GM18867 (cell line): Measurements from ENCODE around the gene GALNT18.

Source experiments
- ATAC-seq: cut with Tn5 transposase; IDR thresholded peaks from one replicate; pipeline ENCODE4 v1.9.1; 2021; ENCODE audit warnings: mild to moderate bottlenecking, moderate library complexity; ENCODE audit not compliant: unreplicated experiment

GALNT18 gene

DNA sequence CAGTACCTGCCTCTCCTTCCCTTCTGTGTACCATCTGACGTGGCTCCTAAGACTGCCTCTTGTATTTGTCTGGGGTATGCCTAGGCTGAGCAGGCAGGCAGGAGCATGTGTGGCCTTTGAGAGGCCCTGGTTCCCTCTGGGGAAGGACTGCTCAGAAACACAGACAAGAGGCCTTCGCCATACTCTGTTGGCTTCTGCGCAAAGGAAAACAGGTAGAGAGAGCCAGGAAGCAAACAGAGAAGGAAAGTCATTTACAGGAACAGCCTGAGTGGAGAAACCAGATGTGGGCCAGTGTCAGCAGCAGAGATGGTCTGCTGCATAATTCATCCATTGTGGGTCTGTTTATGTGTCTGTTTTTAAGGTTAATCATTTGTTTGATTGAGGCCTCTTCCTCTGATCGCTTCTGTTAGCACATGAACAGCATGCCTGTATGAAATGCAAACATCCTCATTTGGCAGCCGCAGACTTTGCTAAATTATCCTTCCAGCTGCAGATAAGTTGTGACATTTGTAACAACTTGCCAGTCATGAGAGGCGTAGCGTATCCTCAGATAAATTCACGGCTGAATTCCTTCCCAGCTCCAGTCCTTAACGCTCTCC is 119.4 kb downstream of the GALNT18 start:
- ATAC-seq, result no peak

DNA sequence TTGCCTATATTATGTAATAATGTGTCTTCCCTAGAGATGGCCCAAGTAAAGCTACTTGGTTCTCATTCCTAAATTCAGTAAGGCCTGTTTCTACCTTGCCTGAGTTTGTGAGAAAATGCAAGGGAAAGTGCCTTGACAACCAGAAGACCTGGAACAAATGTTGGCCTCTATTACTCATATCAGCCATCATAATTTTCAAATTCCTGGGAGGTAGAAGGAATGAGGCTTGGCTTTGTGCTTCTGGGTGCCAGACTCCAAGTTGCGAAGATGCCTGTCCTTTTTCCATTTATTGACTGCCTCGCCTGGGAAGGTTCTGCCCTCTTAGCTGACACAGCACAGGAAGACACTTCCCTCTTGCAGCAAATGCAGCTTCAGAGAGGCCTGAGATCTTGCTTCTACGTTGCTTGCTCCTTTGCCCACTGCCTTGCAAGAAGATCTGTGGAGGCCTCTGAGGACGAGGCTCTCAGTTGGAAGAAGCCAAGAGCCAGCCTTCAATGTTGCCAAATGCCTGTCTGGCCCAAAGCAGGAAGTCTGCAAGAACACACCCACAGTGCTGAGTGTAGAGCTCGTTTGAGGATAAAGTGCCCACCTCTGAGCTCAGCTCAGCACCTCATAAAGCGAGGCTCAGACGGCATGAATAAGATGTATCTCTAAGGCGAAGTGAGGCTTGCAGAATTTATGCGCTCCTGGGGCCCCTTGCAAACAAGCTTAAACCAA is 120.1 kb downstream of the GALNT18 start:
- ATAC-seq, result no peak

DNA sequence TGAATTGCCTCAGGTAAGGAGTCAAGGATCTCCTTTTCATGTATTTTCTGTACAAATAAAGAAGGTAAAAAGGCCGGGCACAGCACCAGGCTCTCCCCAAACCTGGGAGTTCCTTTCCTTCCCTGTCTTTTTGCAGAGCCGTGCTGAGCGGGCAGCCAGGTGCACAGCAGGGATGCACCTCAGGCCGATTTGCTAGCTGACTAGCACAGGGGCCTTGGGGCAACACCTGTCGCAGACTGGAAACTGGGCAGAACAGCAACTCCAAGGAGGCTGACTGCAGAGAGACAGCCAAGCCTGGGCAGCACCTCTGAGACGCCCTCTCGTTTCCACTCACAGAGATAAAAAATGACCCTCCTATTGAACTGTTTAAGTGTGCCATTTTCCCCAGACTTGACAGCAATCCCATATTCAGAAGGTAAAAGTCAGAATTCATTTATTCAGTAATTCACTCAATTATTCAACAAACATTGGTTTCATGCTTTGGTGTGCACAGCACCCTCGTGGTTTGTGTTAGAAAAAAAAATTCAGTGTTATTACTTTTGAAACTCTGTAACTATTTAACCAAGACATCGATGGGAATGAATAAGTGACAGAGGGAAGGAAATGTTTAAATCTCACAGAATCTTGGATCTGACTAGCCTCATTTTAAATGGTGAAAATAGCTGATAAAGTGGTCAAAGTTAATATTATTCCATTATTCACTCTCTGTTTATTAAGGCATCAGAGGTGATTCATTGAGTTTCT is 120.9 kb downstream of the GALNT18 start:
- ATAC-seq, result no peak

DNA sequence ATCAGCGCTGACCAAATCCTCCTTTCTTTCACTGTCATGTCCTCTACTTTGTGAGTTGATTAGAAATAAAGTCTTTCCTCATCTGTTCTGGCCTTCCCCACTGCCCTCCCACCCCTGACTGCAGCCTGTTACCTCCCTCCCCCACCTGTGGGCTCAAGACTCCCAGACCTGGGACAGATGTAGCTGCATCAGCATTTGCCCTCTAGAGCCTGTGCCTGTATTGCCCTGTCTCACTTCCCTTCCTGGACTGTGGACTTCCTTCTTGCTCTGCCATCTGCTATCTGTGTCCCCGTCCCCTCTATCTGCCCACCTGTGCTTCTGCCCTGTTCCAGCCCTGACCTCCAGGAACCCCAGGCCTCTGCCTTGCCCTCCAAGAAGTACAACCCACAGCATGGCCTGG is 122.5 kb downstream of the GALNT18 start:
- ATAC-seq, result no peak

DNA sequence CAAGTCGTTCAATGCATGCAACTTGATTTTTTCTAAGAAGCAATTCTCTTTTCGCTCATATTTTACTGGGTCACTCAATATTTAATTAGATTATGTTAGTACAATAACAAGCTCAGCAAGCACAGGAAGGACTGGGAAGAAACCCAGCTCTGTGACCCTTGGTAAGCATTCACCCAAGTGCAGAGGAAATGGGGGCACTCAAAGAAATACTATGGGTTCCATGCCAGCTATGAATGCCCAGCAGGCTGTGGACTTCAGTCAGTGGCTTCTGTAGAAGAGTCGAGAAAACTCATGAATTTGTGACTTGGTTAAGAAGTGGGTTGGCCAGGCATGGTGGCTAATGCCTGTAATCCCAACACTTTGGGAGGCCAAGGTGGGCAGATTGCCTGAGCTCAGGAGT is 123.6 kb downstream of the GALNT18 start:
- ATAC-seq, result no peak

DNA sequence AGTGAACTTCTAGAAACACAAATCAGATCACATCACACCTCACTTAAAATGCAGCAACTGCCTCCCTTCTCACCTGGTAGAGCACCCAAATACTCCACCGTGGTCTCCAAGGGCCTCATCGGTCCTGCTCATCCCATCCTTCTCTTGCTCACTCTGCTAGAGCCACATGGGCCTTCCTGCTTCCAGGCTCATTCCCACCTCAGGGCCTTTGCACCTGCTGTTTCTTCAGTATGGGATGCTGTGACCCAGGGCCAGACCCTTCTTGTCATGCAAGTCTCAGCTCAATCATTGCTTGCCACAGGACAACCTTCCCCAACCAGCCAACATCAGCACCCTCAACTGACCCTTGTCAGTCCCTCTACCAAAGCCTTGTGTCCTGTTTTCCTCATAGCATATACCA is 124.9 kb downstream of the GALNT18 start:
- ATAC-seq, result no peak

DNA sequence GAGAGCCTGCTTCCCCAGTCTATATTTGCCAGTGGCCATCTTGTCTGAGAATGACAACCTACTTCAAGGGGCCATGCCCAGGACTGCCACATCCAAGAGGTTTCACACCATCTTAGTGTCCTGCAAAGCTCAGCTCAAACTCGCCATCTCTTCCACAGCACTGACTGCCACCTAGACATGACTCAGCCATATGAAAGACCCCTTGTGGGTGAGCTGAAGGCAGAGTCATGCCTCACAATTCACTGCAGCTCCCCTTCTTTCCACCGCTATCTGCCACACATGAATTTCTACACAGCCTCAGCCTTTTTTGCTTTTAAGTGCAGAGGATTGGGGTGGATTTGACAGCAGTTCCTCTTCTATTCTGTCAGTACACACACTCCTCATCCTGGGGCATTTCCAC is 127.5 kb downstream of the GALNT18 start:
- ATAC-seq, result no peak

DNA sequence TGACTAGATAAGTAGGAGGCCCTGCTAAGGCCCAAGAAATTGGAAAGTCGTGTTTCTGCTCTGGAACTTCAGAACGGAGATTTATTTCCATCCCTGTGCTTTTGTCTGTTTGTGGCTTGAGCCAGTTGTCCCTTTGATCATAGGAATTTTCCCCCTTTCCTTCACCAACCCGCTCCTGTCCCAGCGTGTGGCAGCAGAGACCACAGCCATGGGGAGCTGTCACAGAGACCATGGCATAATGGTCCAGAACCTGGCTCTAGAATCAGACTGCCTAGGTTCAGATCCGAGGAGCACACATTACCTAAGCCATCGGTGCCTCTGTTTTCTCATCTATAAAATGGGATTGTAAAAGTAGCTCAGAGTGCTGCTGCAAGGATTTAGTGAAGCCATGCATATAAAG is 128.1 kb downstream of the GALNT18 start:
- ATAC-seq, result no peak

DNA sequence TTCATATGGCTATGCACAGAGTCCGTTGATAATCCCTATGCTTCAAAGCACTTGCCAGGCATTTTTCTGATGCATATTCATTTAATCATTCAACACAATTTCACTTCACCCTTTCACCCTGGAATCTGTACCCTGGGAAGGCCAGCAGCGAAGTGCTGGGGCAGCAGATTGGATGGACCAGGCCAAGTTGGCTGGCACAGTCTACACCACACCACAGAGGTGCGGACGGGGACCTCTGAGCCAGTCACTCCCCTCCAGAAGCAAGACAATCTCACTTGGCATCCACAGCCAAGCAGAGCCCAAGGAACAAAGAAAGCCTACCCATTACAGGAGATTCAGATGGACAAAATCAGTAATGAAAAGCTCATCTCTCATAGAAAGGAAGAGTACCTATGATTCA is 130.2 kb downstream of the GALNT18 start:
- ATAC-seq, result no peak

DNA sequence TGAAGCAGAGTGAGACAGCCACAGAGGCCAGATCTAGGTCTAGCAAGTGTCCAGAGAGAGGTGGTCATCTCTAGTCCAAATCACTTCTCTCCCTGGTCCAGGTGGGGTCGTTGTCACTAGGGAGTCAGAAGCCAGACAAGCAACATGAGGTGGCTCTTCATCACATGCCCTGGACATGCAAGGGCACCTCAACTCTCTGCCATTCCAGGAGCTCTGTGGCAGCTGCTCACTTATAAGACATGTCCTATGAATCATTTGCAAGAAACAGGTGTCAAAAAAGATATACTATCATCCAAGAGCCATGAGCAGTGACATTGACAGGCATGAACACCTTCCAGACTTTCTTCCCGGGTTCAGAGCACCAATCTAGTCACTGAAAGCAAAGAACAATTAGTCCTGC is 130.8 kb downstream of the GALNT18 start:
- no peak for ATAC-seq

DNA sequence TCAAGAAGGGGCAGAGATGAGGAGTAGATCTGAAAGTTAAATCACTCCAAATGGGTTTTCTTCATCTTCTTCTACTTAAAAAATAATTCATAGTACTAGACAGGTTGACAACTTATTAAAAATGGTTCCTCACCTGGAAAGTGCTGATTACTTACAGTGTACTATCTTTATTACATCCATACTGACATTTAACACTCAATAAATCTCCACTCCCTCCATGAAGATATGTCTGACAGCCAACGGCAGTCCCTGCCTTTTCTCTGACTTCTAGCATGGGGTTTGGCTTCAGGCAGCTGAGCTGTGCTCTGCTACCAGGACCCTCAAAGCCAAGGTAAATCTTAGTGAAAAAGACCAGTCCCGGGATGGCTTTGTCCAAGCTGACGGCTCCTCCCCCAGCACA is 135.4 kb downstream of the GALNT18 start:
- no peak for ATAC-seq

DNA sequence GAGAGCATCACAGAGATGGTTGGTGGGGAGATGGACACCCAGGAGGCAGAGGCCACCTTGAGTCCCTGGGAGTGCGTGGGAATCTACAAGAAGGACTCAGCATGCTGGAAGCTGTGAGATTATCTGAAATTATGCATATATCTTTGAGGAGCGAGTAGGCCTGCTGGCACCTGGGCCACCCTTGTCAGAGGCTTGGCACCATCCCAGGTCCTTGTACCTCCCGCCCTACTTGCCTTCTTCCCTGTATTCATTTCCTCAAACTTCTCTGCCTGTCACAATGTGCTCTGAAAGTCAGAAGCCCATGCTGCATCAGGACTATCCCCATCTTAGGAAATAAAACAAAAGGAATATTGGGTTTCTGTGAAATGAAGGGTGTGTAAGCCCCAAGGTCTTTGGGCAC is 135.8 kb downstream of the GALNT18 start:
- no peak for ATAC-seq

DNA sequence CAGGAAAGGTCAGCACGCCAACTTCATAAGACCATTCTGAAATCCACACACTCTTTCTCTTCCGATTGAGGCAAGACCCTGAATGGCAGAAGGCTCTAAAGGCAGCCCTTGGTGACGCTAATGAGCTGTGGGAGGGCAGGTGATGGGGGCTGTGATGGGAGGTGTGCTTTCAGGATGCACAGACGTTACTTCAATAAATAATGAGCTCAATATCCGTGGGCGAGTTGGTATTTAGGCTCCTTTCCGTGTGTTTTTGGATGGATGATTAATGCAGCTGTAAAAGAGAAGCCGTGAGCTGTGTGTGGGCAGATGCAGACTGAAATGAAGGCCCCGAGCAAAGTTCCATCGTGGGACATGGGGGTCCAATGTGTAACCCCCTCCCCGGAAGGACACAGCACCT is 138.2 kb downstream of the GALNT18 start:
- no peak for ATAC-seq

DNA sequence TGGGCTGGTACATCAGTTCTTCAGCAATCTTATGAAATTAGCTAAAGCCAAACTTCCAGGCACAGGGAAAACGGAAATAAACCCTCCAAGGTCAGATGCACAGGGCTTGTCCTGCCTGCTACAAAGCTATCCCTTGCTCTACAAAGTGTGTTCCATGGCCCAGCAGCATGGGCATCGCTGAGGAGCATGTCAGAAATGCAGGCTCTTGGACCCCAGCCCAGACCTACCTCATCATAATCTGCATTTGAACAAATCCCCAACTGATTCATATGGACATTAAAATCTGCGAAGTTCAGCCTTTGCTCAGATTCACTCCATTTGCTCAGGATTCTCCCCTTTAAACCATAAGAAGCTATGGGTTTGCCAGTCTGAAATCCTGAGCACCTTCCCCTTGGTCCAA is 139.1 kb downstream of the GALNT18 start:
- ATAC-seq, result no peak

DNA sequence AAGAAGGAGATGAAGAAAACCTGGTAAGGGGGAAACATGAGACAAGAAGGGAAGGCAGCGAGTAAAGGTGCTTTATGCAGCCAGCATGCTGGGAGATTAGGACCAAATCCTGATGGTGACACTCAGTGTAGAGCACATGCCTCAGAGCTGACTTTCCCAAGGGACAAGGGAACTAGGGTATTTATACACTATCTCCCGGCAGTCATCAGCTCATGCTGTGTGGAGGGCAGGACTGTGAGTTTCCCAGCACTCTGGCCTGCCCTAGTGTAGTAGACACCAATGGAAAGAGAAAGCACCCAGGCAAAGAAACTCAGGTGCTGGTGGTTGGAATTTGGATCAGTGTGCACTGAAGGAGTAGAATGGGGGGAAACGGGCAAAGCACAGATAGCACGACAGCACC is 140.4 kb downstream of the GALNT18 start:
- ATAC-seq, result no peak

DNA sequence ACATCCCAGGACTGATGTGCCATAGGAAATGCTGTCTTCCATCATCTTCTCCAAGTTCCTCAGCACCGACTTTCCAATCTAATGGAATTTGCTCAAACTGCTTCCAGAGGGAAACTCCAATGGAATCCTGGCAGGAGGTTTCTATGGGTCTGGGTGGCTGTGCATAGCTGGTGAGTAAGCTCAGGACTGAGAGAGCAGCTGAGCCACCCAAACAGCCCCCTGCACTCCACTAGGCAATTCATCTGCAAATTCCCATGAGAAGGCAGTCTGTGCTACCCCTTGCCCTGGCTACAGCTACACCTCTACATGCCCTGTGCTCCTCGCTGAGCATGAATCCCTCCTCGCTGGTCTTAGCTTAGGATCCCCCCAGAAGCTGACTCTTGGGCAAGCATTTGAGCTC is 140.8 kb downstream of the GALNT18 start:
- no peak for ATAC-seq

DNA sequence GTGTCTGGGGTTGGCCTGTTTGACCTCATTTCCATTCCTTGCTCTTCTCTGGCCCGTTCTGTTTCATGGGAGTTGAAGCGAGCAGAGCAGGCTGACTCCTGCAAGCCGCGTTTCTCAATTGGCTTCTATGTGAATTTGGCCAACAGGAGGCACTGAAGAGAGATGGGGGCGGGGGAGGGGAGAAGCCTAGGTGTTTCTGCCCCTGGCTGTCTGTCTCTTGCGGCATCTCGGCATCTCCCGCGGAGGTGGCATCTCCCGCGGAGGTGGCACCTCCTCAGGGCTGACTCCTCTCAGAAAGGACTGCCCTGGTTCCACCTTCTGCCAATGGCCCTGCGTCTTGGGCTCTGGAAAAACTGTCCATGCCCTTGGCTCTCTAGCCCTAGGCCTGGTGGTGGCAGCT is 143.1 kb downstream of the GALNT18 start:
- ATAC-seq, result no peak

DNA sequence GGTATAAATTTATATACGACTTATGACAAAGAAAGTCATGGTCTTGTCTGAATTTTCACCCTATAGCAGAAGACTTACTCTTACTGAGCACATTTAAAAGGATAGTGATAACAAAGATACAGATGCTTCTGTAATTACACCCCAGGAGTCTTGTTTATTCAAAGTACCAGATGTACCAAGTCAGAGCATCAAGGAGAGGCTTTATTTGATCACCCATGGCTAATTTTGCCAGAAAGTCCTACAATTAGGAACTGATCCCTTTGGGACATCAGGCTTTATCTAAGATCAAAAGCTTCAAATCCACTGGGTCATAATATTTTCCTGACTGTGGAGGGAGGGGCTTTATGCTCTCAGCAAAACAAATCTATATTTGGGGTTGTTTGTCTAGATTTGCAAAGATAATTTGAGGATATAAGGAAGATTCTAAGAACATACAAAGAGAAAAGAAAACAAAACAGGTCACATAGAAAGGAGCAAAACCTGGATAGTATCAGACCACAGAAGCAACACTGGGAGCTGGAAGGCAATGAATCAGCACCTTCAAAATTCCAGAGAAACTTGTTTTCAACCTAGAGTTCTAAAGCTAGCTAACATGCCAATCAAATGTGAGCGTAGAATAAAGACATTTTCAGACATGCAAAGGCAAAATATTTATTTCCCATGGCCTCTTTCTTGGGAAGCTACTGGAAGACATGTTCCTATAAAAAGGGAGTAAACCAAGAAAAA is 143.9 kb downstream of the GALNT18 start:
- ATAC-seq, result no peak

DNA sequence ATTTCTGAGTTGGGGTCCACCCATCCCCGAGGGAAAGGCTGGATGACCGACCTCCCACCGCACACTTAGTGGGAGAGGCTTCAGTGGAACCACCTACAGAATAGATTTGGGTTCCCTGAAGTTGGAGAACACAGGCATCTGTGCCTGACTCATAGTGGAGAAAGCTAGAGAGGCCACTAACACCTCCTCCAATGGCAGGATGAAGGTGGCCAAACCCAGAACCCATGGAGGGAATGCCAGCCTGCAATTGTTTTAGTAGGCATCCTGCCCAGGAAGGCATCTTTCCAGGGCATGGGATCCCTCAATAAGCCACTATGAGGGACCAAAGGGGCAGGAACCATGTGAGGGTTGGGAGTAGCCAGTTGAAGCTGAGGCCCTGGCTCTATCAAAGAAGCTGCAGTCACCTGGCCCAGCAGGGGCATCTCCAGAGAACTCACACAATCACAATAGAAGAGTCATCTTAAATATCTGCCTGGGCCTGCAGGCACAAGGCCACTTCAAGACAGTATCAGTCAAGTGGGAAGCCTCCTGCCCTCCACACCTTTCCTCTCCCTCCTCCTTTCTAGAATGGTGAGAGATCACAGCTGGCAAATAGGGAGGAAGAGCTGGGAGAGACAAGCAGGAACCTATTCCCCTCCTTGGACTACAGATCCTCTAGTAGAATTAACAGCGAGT is 144.7 kb downstream of the GALNT18 start:
- no peak for ATAC-seq

DNA sequence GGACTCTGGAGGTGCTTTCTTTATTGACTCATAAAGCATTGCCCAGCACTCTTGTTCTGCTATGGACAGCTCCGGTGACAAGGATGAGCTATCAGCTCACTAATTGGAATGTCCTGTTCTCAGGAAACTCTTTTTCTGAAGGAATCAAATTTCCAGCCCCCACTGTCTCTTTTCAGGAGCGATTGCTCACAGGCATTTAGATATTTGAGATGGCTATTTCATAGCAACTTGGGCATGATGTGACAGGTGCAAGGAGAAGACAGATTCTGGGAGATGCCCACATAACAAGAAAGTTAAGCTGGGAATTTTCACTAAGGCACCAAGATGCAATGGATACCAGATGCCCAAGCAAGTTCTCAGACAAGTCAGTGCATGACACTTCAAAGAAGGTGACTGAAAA is 145.3 kb downstream of the GALNT18 start:
- ATAC-seq, result no peak

DNA sequence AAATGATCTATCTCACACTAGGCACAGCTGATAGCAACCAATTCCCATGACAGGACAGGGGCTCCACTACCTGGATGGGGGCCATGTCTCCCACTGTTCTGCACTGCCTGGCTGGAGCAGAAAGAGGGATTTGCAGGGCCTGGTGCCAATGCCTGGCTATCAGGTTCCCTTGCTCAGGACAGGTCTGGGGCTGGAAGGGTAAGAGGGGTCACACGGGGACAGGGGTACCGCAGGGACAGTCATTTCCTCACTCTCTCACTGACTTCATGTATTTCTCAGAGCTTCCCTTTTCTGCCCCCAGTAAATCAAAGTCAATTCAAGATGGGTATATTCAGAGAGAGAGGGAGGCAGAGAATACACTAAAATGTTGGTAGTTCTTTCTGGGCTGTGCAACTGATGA is 149.7 kb downstream of the GALNT18 start:
- ATAC-seq, result no peak
